IMR-90 (cell line): ENCODE data around the gene SYP. TPM values are rescaled to one million over a fixed set of nuclear protein-coding genes. Genes with fewer than 3 reads are reported as not detected.

Experiments
- ATAC-seq: fragments of 200-7000 bp; cut with Tn5 transposase; 2 replicates; pipeline ENCODE4 v1.9.1; 2020; ENCODE audit warnings: low read depth, mild to moderate bottlenecking, moderate library complexity
- BruUV-seq: library from RNA; stranded (reverse); fragments of 400-500 nt; replicated peaks from 2 replicates; lab custom pipeline; 2021; lab: Mats Ljungman, UMichigan
- CTCF ChIA-PET: fragments of 300-600 bp; formaldehyde crosslinking; extraction: SDS; loops from one replicate; lab custom pipeline; 2021; ENCODE audit warnings: antibody characterized with exemption; lab: Yijun Ruan, JAX
- POLR2A ChIA-PET: fragments of 300-600 bp; sonication (Branson Sonifier 250); formaldehyde crosslinking; loops from one replicate; lab custom pipeline; 2022; ENCODE audit warnings: antibody characterized with exemption; ENCODE audit not compliant: unreplicated experiment; lab: Charles Lee
- DNase-seq: peaks from one replicate; pipeline ENCODE4 v3.0.0; 2013
- H2AFZ ChIP-seq: replicated peaks from 2 replicates; pipeline ENCODE3; 2013; ENCODE audit warnings: low read length, mild to moderate bottlenecking; ENCODE audit not compliant: poor library complexity
- H2AK5ac ChIP-seq: 2 replicates; pipeline ENCODE4 v1.6.1; 2013; ENCODE audit warnings: low read depth, low read length, inconsistent platforms
- H2AK9ac ChIP-seq: replicated peaks from 2 replicates; pipeline ENCODE3; 2013; ENCODE audit warnings: mild to moderate bottlenecking, low read depth, low read length, moderate library complexity; ENCODE audit not compliant: poor library complexity
- H2BK120ac ChIP-seq: 2 replicates; pipeline ENCODE4 v1.6.1; 2013; ENCODE audit warnings: low read depth, low read length, inconsistent platforms
- H2BK15ac ChIP-seq: 3 replicates; pipeline ENCODE4 v1.6.1; 2013; ENCODE audit warnings: low read depth, low read length, inconsistent platforms
- H2BK20ac ChIP-seq: 2 replicates; pipeline ENCODE4 v1.6.1; 2013; ENCODE audit warnings: low read depth, mild to moderate bottlenecking, inconsistent platforms, low read length, moderate library complexity
- H2BK5ac ChIP-seq: 2 replicates; pipeline ENCODE4 v1.6.1; 2013; ENCODE audit warnings: mild to moderate bottlenecking, low read depth, low read length, inconsistent platforms; ENCODE audit not compliant: poor library complexity, severe bottlenecking
- H3K14ac ChIP-seq: replicated peaks from 2 replicates; pipeline ENCODE4 v1.6.1; 2013; ENCODE audit warnings: low read depth, low read length, inconsistent platforms
- H3K18ac ChIP-seq: 2 replicates; pipeline ENCODE4 v1.6.1; 2013; ENCODE audit warnings: low read depth, low read length, control low read depth
- H3K23ac ChIP-seq: 2 replicates; pipeline ENCODE4 v1.6.1; 2013; ENCODE audit warnings: low read depth, low read length, inconsistent platforms
- H3K27ac ChIP-seq: 2 replicates; pipeline ENCODE4 v1.5.1; 2013; ENCODE audit warnings: mild to moderate bottlenecking, control low read depth, low read length; ENCODE audit not compliant: insufficient read depth
- H3K27me3 ChIP-seq: 2 replicates; pipeline ENCODE4 v1.6.1; 2013; ENCODE audit warnings: low read length; ENCODE audit not compliant: control insufficient read depth, insufficient read depth
- H3K36me3 ChIP-seq: 2 replicates; pipeline ENCODE4 v1.6.1; 2013; ENCODE audit warnings: low read length, mixed read lengths; ENCODE audit not compliant: control insufficient read depth, insufficient read depth
- H3K4ac ChIP-seq: 2 replicates; pipeline ENCODE4 v1.6.1; 2013; ENCODE audit warnings: low read depth, low read length, inconsistent platforms
- H3K4me1 ChIP-seq: 2 replicates; pipeline ENCODE4 v1.6.1; 2013; ENCODE audit warnings: low read length, mixed read lengths; ENCODE audit not compliant: control insufficient read depth, insufficient read depth
- H3K4me2 ChIP-seq: 2 replicates; pipeline ENCODE4 v1.6.1; 2013; ENCODE audit warnings: low read depth, mild to moderate bottlenecking, control low read depth, low read length, moderate library complexity
- H3K4me3 ChIP-seq: 2 replicates; pipeline ENCODE4 v1.5.1; 2013; ENCODE audit warnings: low read depth, mild to moderate bottlenecking, control low read depth, low read length, moderate library complexity; ENCODE audit not compliant: insufficient read depth
- H3K56ac ChIP-seq: 2 replicates; pipeline ENCODE4 v1.6.1; 2013; ENCODE audit warnings: low read length, inconsistent platforms; ENCODE audit not compliant: insufficient read depth; ENCODE audit errors: extremely low read depth
- H3K79me1 ChIP-seq, 2 experiments: 2 replicates each; pipeline ENCODE4 v1.6.1; 2013; ENCODE audit warnings: low read length in 2 of 2, inconsistent platforms in 1 of 2, low read depth in 1 of 2
- H3K9ac ChIP-seq: 2 replicates; pipeline ENCODE4 v1.6.1; 2013; ENCODE audit warnings: low read depth, low read length, control low read depth
- H3K9me1 ChIP-seq: 2 replicates; pipeline ENCODE4 v1.6.1; 2013; ENCODE audit warnings: low read length, inconsistent platforms; ENCODE audit not compliant: insufficient read depth
- H3K9me3 ChIP-seq: 2 replicates; pipeline ENCODE4 v1.6.1; 2013; ENCODE audit warnings: low read length; ENCODE audit not compliant: control insufficient read depth, insufficient read depth
- H4K20me1 ChIP-seq: 2 replicates; pipeline ENCODE4 v1.6.1; 2013; ENCODE audit warnings: low read length, inconsistent platforms; ENCODE audit not compliant: insufficient read depth
- H4K5ac ChIP-seq: 2 replicates; pipeline ENCODE4 v1.6.1; 2013; ENCODE audit warnings: mild to moderate bottlenecking, low read depth, low read length, control low read depth
- H4K8ac ChIP-seq, 2 experiments: 2 replicates each; pipeline ENCODE4 v1.6.1; 2013; ENCODE audit warnings: low read depth in 2 of 2, low read length in 2 of 2, control low read depth in 1 of 2, inconsistent platforms in 1 of 2
- H4K91ac ChIP-seq: 2 replicates; pipeline ENCODE4 v1.6.1; 2013; ENCODE audit warnings: low read depth, low read length, inconsistent platforms; ENCODE audit not compliant: insufficient read depth
- BHLHE40 ChIP-seq: fragments of 150-350 bp; IDR thresholded peaks from 2 replicates; pipeline ENCODE4 v1.6.1; 2016; ENCODE audit warnings: mild to moderate bottlenecking, low read depth, low read length
- FOS ChIP-seq: fragments of 150-350 bp; IDR thresholded peaks from 2 replicates; pipeline ENCODE4 v1.6.1; 2016; ENCODE audit warnings: low read depth, low read length
- MAFK ChIP-seq: IDR thresholded peaks from 2 replicates; pipeline ENCODE4 v1.6.1; 2012; ENCODE audit warnings: low read depth, low read length, improper control_type of control experiment
- RAD21 ChIP-seq: IDR thresholded peaks from 2 replicates; pipeline ENCODE4 v1.6.1; 2012; ENCODE audit warnings: low read length, improper control_type of control experiment
- WGBS, 2 experiments: methylation state at CpG; one replicate each; pipeline versions ENCODE4 v1.1.5 to v1.1.7; 2013; ENCODE audit warnings: missing lambda C conversion rate in 2 of 2; ENCODE audit not compliant: insufficient read length in 1 of 2; ENCODE audit errors: extremely low coverage in 2 of 2; 5-methylcytosine and 5-hydroxymethylcytosine counted together
- dilution Hi-C: fragments of 300-500 bp; cut with HindIII; formaldehyde crosslinking; loops from one replicate; pipeline ENCODE4 v1.14.3; 2018; ENCODE audit warnings: low sequenced_read_pairs; ENCODE audit not compliant: unreplicated experiment
- in situ Hi-C: fragments of 300-500 bp; cut with MboI; formaldehyde crosslinking; loops from 3 replicates; pipeline ENCODE4 v1.14.3; 2019; ENCODE audit warnings: low sequenced_read_pairs, inconsistent platforms, mixed read lengths
- intact Hi-C: fragments of 100-400 bp; cut with micrococcal nuclease; formaldehyde crosslinking; loops from 2 replicates; pipeline ENCODE4 v1.10.0; 2022
- polyA plus RNA-seq, 3 experiments: library from polyadenylated mRNA; depleted of rRNA; stranded (reverse); fragments of >200 nt; gene quantifications; 2 replicates each; pipeline ENCODE4 v1.2.3, GENCODE V29; 2012; ENCODE audit warnings: low replicate concordance in 1 of 3
- total RNA-seq: library from RNA; depleted of rRNA; stranded (reverse); fragments of >200 nt; gene quantifications from 2 replicates; pipeline ENCODE4 v1.2.3, GENCODE V29; 2012
- TF ChIP-seq, protein P1 (sequence below): conservative IDR thresholded peaks from 2 replicates; pipeline ENCODE4 v1.5.1; 2012; ENCODE audit warnings: mild to moderate bottlenecking, low read depth, low read length, improper control_type of control experiment
- TF ChIP-seq, protein P2 (sequence below): fragments of 150-350 bp; IDR thresholded peaks from 2 replicates; pipeline ENCODE4 v1.6.1; 2016; ENCODE audit warnings: low read depth, mild to moderate bottlenecking, low read length, moderate library complexity, borderline replicate concordance

The SYP gene
- total and polyA plus RNA-seq, 2 of the 4 experiments (the other 2 are of a cell fraction), result under 0.01 to 0.05 TPM

DNA sequence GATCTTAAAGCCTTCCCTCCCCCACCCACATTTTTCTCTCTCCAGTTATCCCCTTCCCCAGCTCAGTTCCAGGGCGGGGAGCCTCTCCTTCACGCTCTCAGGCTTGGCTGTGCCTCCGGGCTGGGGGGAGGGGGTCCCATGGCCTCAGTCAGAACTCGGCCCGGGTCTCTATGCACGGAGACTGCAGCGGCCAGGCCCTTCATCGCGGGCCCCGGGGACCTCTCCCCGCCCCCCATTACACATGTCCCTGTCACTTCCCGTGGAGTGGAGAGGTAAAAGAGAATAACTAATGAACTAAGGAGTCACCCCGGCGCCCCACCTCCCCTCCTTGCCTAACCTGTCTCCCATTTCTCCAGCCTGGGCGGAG lies 13.0 kb downstream of the SYP start:
- no peaks in the 10 kb centered on the region for H4K20me1 ChIP-seq
- no peaks in the 10 kb centered on the region for H3K9me3 ChIP-seq
- no peak overlapping the region for H2AFZ ChIP-seq
- no peak overlapping the region for H3K14ac ChIP-seq
- no peak for DNase-seq
- H3K4ac ChIP-seq, result no peak overlapping the region
- H2BK20ac ChIP-seq, result no peak overlapping the region
- in situ Hi-C loops, result no loop called here
- no CpG with 5 or more reads among the region's 15 CpGs for WGBS, 2 experiments
- no peak overlapping the region for H4K5ac ChIP-seq
- H3K9ac ChIP-seq, result no peak overlapping the region
- ChIA-PET CTCF (no interaction called here), POLR2A (no interaction called here)
- dilution Hi-C loops, result no loop called here
- no peak for ATAC-seq
- H3K4me2 ChIP-seq, result no peak overlapping the region
- no peak overlapping the region for H3K18ac ChIP-seq
- H2BK5ac ChIP-seq, result no peak overlapping the region
- H3K4me1 ChIP-seq, result peaks cover 3% of the 10 kb centered on the region
- H2BK15ac ChIP-seq, result no peak overlapping the region
- no peak overlapping the region for H2AK5ac ChIP-seq
- H3K27ac ChIP-seq, result no peak overlapping the region
- no peaks in the 10 kb centered on the region for H3K27me3 ChIP-seq
- no peak overlapping the region for H4K91ac ChIP-seq
- H3K9me1 ChIP-seq, result peaks cover 3% of the 10 kb centered on the region; the same call in 1 of the 2 replicates
- H3K56ac ChIP-seq, result no peak overlapping the region
- no peak overlapping the region for H2BK120ac ChIP-seq
- H3K4me3 ChIP-seq, result no peak overlapping the region
- peaks cover 2% of the 10 kb centered on the region; the same call in 1 of the 2 replicates for H3K36me3 ChIP-seq
- peaks cover 5 to 22% of the 10 kb centered on the region in 2 experiments; a peak in 2 of 4 replicates for H3K79me1 ChIP-seq
- no peak overlapping the region for H3K23ac ChIP-seq
- no peak overlapping the region; a peak in 1 of 4 replicates for H4K8ac ChIP-seq
- no TSS peak for BruUV-seq
- intact Hi-C loops, result no loop called here
- TF ChIP-seq, protein P1, sequence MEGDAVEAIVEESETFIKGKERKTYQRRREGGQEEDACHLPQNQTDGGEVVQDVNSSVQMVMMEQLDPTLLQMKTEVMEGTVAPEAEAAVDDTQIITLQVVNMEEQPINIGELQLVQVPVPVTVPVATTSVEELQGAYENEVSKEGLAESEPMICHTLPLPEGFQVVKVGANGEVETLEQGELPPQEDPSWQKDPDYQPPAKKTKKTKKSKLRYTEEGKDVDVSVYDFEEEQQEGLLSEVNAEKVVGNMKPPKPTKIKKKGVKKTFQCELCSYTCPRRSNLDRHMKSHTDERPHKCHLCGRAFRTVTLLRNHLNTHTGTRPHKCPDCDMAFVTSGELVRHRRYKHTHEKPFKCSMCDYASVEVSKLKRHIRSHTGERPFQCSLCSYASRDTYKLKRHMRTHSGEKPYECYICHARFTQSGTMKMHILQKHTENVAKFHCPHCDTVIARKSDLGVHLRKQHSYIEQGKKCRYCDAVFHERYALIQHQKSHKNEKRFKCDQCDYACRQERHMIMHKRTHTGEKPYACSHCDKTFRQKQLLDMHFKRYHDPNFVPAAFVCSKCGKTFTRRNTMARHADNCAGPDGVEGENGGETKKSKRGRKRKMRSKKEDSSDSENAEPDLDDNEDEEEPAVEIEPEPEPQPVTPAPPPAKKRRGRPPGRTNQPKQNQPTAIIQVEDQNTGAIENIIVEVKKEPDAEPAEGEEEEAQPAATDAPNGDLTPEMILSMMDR, result no peak
- TF ChIP-seq BHLHE40 (no peak), RAD21 (no peak), MAFK (no peak), FOS (no peak)
- TF ChIP-seq, protein P2, sequence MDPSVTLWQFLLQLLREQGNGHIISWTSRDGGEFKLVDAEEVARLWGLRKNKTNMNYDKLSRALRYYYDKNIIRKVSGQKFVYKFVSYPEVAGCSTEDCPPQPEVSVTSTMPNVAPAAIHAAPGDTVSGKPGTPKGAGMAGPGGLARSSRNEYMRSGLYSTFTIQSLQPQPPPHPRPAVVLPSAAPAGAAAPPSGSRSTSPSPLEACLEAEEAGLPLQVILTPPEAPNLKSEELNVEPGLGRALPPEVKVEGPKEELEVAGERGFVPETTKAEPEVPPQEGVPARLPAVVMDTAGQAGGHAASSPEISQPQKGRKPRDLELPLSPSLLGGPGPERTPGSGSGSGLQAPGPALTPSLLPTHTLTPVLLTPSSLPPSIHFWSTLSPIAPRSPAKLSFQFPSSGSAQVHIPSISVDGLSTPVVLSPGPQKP, result no peak
- no peak overlapping the region for H2AK9ac ChIP-seq
